ENCODE measurements around the gene FBXO42. TPM values are rescaled to one million over a fixed set of nuclear protein-coding genes. Genes with fewer than 3 reads are reported as not detected.

The FBXO42 gene
- total RNA-seq, 6 experiments from 2014 or later, result 7.9 to 14.1 (median 10.2) TPM

GRCh38 chr1:16198444-16199156 lies 153.7 kb downstream of the FBXO42 start:
- intact Hi-C loops (cut with DNase I), result no loop called here
- DNase-seq (no peak), ATAC-seq (no peak)
- Histone ChIP-seq H3K9me3 (no peaks in the 10 kb centered on the region), H3K4me1 (no peaks in the 10 kb centered on the region), H3K27ac (no peak overlapping the region), H3K27me3 (no peaks in the 10 kb centered on the region), H3K4me3 (no peak overlapping the region), H3K36me3 (no peaks in the 10 kb centered on the region)
- no peak for TF ChIP-seq CTCF (IDR thresholded peaks at IDR 0.05)
- no peak for TF ChIP-seq POLR2A (IDR thresholded peaks at IDR 0.05)
- WGBS (ENCODE audit: insufficient coverage, low coverage, low lambda C conversion rate, missing lambda C conversion rate), result 67% methylated on average over 1 of the region's 8 CpGs

- intact Hi-C loops (cut with DNase I), result no loop called here
These were observed 155.4 kb downstream of the FBXO42 start for GRCh38 chr1:16196874-16197273.

More at GRCh38 chr1:16196874-16197273, 155.4 kb downstream of the FBXO42 start:
- Histone ChIP-seq H3K9me3 (no peaks in the 10 kb centered on the region), H3K36me3 (no peaks in the 10 kb centered on the region), H3K4me3 (no peak overlapping the region), H3K4me1 (peaks cover 0 to under 1% (median 0%) of the 10 kb centered on the region in 4 donors), H3K27me3 (no peaks in the 10 kb centered on the region), H3K27ac (no peak overlapping the region)
- no peak for DNase-seq
- no peak for ATAC-seq
- TF ChIP-seq CTCF (IDR thresholded peaks at IDR 0.05), result no peak
- no peak for TF ChIP-seq POLR2A (IDR thresholded peaks at IDR 0.05)
- WGBS (ENCODE audit: insufficient coverage, low coverage, low lambda C conversion rate, missing lambda C conversion rate), result 100% methylated on average over 1 of the region's 3 CpGs

Small RNA genes lying within 50 kb of the gene (small RNA-seq; reads per million reads assigned to genes)
- 0 to 0.91 reads per million in 2 experiments for gene MT1XP1

Other genes starting within 250 kb of the FBXO42 start
- gene EPHA2, start 196.4 kb downstream of the FBXO42 start, total RNA-seq, result 10 to 100 TPM in 4 of 6 experiments, 1 to 10 TPM in 2; 6.0 to 14.7 (median 10.8) TPM
- gene ARHGEF19, start 139.8 kb downstream of the FBXO42 start, total RNA-seq, result 1 to 10 TPM in 4 of 6 experiments, under 1 TPM in 2; 0.31 to 2.8 (median 1.5) TPM
- gene CPLANE2, start 115.3 kb downstream of the FBXO42 start, total RNA-seq, result 1 to 10 TPM; 2.2 to 4.4 (median 3.1) TPM
- gene SZRD1, start 14.8 kb upstream of the FBXO42 start, total RNA-seq, result 10 to 100 TPM; 41.4 to 57.8 (median 47.5) TPM
- gene SPATA21, start 84.9 kb upstream of the FBXO42 start, total RNA-seq, result 1 to 10 TPM in 2 of 6 experiments, not detected in 4; 1.6 to 1.8 TPM
- 10 to 100 TPM; 13.9 to 28.3 (median 24.2) TPM for gene NECAP2, start 88.2 kb upstream of the FBXO42 start, total RNA-seq
- 1,000 to 10,000 TPM in 3 of 6 experiments, 100 to 1,000 TPM in 1, under 1 TPM in 2; under 0.01 to 3,377 (median 977) TPM for gene RNU1-1, start 161.8 kb upstream of the FBXO42 start, total RNA-seq

Measured in right lobe of liver (tissue), 6 donors.